Fibroblast of lung (primary cell): ENCODE measurements around the gene DCDC2.

Experiments used
- CTCF ChIP-seq, 2 donors: IDR thresholded peaks in 1 of 2; conservative IDR thresholded peaks in 1 of 2; 1 replicate in 1 of 2; 2 replicates in 1 of 2; pipeline ENCODE4 v1.5.1; 2011 to 2012; ENCODE audit warnings: low read length in 2 of 2, control low read depth in 1 of 2, inconsistent platforms in 1 of 2, low read depth in 1 of 2, mild to moderate bottlenecking in 1 of 2
- EZH2 ChIP-seq: IDR thresholded peaks from 2 replicates; pipeline ENCODE4 v1.5.1; 2012; ENCODE audit warnings: low read length, control low read depth, mild to moderate bottlenecking; ENCODE audit errors: missing control alignments

DNA sequence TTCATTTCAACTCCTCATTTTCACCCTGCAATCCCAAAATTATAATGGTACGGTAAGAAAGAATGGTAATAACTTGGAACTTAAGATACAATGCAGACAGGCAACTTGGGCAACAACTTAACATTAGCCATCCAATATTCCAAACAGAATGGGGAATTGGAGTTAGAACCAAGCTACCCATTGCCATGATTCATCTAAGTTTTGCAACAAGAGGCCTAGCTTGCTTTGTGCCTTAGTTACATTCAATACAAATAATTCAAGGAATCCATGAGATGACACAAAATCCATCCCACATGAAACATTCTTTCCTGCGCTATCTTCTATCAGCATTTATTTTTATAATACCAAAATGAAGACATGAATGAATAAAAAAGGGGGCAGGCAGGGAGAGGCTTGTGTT is 28.4 kb downstream of the DCDC2 start:
- TF ChIP-seq EZH2 (no peak), CTCF (conservative IDR thresholded peaks at IDR 0.05 in 1 of 2, IDR thresholded peaks at IDR 0.05 in 1 of 2; ENCODE audit: low read depth in 1 of 2, low read length in 2 of 2) (no peak)
